Measurements from ENCODE around the gene ZBTB11. TPM values are rescaled to one million over a fixed set of nuclear protein-coding genes. Genes with fewer than 3 reads are reported as not detected.

ZBTB11 gene
- total and polyA plus RNA-seq, 9 of the 15 experiments (the other 6 are each of a cell fraction or from before 2014, with no cell fraction given) = 6.2 to 31.9 (median 21.4) TPM

- TF ChIP-seq MYC (IDR thresholded peaks at IDR 0.05; ENCODE audit: low read depth, low read length) (no peak), MYC (CRISPR knock-in tag; IDR thresholded peaks at IDR 0.05; ENCODE audit: borderline replicate concordance, low read depth) (no peak), BMI1 (IDR thresholded peaks at IDR 0.05; ENCODE audit: low read length) (no peak), YY1 (IDR thresholded peaks at IDR 0.05; ENCODE audit: borderline replicate concordance in 1 of 3, control insufficient read depth in 1 of 3, extremely low read depth in 1 of 3, insufficient read depth in 3 of 3, insufficient read length in 1 of 3, insufficient replicate concordance in 2 of 3, low read depth in 1 of 3, low read length in 2 of 3) (peak in 2 of 3 experiments; percentile 84 to 86), ILF3 (IDR thresholded peaks at IDR 0.05; ENCODE audit: borderline replicate concordance) (no peak), TAL1 (IDR thresholded peaks at IDR 0.05) (no peak), CUX1 (CRISPR knock-in tag; IDR thresholded peaks at IDR 0.05) (no peak), ARID3A (IDR thresholded peaks at IDR 0.05; ENCODE audit: borderline replicate concordance, low read depth, low read length) (0 out of 2 replicates have a peak, but pooled peaks have one; percentile 29), RFX5 (IDR thresholded peaks at IDR 0.05; ENCODE audit: low read depth, low read length) (no peak), ZBTB11 (CRISPR knock-in tag; IDR thresholded peaks at IDR 0.05) (peak in 1 of 3 experiments; percentile 60; a peak in 1 of 6 replicates), CREB1 (IDR thresholded peaks at IDR 0.05) (peak; percentile 39; the same call in 1 of the 2 replicates), CREB1 (CRISPR knock-in tag; IDR thresholded peaks at IDR 0.05) (no peak), RB1 (IDR thresholded peaks at IDR 0.05; ENCODE audit: low read depth) (peak; percentile 51; the same call in 1 of the 2 replicates), SREBF2 (CRISPR knock-in tag; IDR thresholded peaks at IDR 0.05) (no peak), NCOA4 (IDR thresholded peaks at IDR 0.05; ENCODE audit: partially characterized antibody) (no peak)
These were observed 47.6 kb upstream of the ZBTB11 start, which contains the start of gene CEP97 (continued) for GRCh38 chr3:101724329-101725193.

All from K562 (cell line).